NOMO-1 treated with dmso at 0.1 percent for 144 hours (cell line): Measurements from ENCODE around the gene PTPRK.

ENCODE experiments used
- DNase-seq: peaks from one replicate; lab custom pipeline; 2025; ENCODE audit not compliant: unreplicated experiment; lab: John Stamatoyannopoulos, UW

PTPRK gene

DNA sequence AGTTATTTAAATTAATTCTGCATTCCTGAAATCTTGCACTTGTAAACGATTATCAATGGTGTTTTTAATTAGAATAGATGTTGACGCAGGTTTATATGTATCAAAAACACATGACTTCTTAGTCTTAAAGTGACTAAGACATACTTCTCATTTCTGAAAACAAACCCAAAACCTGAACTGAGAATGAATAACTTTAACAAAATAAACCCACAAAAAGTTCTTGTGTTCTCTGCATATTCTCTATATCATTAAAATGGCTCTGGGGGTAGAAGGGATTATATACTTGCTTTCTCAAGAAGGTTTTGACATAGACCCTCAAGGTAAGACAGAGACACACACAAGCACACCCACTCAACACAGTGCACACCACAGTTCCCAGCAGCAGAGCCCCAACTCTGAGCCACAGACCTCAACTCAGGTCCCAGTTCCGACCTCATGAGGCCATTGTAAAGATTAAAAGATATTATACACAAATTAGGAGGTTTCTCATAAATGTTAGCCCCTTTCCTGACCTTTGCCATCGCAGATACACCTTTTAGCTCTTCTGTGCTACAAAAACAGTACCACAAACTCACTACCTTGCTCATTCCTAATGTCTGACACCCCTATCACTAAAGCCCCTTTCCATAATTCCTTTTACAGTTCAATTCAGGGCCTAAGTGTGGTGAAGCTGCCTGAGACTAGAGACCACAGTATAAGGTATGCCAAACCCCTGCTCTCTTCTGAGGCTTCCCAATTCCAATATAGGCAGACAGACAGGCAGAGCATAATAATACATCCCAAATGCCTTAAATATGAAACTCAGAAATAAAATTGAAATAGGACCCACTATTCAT is 267.8 kb downstream of the PTPRK start:
- DNase-seq = no peak

DNA sequence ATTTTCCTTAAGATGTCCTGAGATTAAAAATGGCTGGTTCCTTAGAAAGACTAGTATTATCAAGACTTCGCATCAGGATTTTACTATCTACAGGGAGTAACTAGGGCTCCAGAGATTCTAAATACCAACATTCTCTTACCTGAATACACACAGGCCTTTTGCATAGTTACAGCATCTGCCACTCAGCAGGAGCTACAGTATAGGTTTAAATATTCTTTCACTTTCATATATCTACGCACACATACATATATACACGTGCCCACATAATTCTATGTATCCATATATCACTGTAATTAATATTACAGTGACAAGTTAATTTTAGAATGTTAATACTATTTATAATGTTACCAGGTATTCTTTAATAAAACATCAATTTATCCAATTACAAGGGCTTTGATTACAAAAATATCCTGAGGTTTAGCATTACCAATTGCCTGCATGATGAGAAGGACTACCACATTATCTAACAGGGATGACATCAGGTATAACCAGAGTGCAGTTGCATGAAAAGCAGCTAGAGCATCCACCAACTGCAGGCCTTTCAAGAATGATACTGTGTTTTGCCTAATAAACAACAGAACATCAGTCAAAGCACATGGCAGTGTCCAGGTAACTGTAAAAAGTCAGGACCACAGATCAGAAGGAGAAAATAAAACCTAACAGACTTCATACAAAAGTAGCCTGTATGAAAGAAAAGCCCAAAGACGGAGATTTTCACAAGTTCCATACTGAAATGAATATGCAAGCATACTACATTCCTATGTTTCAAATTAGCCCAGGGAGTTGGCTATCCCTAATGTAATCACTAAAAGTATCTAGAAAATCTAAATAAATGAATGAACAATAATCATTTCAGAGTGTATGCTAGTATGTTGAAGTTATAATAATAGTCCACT is 268.7 kb downstream of the PTPRK start:
- DNase-seq = no peak

- DNase-seq = no peak
Observed at GRCh38 chr6:128250370-128251070, 269.9 kb downstream of the PTPRK start.

DNA sequence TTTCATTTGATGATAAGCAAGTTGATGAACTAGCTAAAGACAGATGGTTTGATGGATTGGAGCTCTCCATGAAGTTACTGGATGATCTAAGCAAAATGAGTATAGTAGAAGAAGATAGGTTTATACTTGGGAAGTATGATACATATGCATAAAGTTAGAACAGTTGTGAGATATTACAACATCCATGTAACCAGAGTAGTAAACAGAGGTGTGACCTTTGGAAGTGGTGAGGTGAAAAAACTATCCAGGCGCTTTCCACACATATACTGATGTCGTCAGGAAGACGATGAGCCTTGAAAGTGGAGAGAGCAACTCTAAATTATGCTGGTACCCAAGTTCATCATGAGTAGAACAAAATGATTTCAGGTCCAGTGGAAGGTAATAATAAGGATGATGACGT is 271.0 kb downstream of the PTPRK start:
- no peak for DNase-seq

DNA sequence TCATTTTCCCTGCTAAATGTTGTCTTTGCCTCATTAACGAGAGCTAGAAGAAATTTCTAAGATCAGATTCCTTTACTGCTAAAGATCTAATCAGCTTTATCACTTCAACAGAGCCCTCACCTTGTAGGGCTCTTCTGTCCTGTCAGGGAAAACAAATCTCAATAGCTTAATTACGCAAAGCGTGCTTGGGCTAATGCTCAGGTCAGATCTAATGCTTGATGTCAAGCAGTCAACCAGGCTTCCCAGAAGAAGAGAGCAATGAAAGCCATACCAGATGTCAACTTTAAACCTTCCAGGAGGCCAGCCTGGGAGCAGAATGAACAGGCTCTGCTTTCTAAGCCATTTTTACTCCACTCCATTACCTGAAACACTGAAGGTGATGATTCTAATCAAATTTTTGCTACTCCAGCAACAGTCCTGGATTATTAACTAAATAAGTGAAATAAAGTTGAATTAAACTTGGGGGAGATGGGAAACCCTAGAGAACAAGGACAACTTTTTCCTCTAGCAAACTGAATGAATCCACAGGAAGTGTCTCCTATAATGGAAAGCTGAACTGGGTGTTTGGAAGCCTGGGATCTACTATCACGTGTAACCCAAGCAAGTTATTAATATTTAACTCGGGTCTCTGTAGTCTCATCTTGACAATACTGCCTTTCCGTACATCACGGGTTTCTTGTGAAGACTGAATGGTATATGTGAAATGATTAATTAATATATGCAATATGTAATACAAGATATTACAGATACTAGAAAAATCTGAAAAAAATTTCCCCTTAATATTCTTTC is 273.7 kb downstream of the PTPRK start:
- DNase-seq = no peak

DNA sequence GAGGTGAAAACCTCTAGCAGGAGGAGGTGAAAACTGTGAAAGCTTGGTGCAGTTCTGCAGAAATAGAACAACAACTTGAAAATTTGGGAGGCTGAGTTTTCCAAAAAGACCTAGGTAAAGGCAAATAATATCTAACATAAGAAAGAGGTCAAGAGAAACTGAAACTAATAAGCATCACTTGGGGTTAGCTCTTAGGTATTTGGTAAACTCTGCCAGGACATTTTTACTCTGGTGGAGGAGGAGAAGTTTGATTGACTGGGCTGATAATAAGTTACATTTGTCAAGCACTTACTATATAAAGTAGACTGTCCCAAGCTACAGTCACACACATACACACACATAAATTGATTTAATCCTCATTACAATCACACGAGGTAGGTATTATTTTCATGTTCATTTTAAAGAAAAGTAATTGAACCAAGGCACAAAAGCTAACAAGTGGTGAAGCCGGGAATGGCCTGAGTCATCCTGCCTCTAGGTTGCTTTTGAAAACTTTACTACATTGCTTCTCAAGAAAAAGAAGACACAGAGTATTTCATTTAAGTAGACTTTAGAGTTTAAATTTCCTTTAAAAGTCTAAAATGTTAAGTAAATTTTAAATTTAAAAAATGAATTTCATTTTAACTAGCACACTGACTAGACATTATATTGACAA is 275.5 kb downstream of the PTPRK start:
- no peak for DNase-seq

- no peak for DNase-seq
Observed at GRCh38 chr6:128242765-128243403, 277.5 kb downstream of the PTPRK start.

GRCh38 chr6:128241216-128241615 is 279.2 kb downstream of the PTPRK start:
- no peak for DNase-seq

GRCh38 chr6:128240024-128240428 is 280.4 kb downstream of the PTPRK start:
- no peak for DNase-seq

- DNase-seq = no peak
Observed at GRCh38 chr6:128239146-128239545, 281.3 kb downstream of the PTPRK start.

- no peak for DNase-seq
Observed at GRCh38 chr6:128238225-128238624, 282.2 kb downstream of the PTPRK start.

DNA sequence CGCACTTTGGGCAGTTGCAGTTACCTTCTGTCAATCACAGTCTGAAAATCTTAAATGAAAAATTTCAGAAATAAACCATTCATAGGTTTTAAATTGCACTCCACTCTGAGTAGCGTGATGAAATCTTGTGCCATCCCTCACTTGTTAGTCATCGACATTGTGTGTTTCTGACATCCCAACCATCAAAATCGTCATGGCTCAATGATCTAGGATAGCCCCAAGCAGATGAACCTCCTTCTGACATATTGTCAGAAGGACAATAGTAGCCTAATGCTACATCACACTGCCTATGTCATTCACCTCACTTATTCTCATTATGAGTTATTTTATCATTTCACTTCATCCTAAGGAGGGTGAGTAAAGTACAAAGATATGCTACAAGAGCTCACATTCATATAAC is 284.8 kb downstream of the PTPRK start:
- DNase-seq = no peak

DNA sequence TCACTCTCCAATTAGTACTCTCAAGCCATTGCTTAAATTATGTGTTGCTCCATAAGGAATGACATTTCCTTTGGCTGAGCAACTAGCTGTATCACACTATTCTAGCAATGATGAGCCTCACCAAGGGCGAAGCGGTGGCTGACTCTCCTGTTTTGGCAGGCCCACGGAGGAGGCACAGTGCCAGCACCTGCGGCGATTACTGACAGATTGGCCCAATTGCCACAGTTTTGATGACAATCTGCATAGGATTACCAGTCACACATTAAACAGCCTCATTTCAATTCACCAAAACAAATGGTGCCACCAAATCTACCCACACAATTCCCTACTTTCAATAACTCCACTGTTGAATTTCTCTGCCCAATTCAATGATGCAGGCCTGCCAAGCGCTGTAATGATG is 286.9 kb downstream of the PTPRK start:
- DNase-seq = no peak

DNA sequence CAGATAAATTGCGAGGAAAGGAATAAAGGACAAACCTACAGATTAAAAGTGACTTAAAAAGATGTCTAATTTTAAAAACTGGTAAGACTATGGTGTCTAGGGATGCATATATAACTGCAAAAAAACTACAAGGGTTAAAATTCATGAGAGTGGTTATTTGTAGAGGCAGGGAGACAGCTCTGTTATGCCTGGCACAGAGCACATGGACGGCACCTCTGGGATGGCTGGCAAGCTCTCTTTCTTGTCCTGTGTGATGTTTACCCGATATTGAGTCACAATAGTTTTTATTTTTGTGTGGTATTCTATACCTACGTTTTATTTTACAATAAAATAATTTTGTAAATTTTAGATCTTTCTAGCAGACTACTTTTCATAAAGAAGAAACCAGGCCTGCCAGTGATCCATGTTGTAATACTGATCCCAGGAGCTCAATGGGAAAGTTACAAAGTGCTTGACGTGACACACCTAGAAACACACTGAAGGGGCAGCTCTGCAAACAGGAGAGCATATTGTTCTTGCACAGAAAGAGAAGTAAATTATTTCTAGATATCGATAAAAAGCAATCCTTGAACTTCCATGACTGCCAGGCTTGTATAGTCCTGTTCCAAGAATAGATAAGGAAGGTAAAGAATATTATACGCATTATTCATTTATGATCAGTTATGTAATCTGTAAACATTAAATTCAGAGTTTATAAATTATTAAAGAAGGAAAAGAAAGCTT is 290.0 kb downstream of the PTPRK start:
- DNase-seq = no peak

DNA sequence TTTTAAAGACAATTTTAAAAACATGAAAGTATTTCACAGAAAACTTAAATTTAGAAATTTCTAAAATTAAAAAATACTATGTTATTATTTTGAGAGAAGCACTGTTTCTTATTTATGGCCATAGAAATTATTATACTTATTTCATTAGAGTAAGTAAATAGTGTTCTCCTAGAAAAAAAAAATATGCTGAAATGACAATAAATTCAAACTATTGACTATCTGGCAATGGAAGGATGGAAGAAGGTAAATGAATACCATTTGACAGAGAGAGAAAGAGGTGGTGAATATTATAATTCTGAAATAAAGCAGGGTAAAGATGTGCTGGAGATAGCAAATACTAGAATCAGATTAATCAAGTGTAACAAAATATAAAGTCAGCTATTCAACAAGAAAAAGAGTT is 294.8 kb downstream of the PTPRK start:
- no peak for DNase-seq

- DNase-seq = no peak
Observed at GRCh38 chr6:128216917-128217316, 303.5 kb downstream of the PTPRK start.

DNA sequence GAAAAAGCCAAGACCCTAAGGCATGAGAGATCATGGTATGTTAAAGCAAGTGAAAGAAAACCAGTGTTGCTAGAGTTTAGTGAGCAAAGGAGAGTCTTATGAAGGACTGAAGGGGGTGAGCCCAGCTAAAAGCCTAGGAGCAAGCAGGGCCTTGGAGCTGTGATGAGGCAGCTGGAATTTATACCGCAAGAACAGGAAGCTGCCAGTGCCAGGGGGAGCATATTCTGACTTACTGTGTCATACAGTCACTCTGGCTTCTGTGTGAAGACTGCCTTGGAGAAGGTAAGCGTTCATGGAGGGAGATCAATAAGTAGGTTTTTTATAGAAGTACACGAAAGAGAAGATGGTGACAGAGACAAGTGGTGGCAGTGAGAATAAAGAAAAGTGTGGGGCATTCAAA is 310.6 kb downstream of the PTPRK start:
- no peak for DNase-seq

DNA sequence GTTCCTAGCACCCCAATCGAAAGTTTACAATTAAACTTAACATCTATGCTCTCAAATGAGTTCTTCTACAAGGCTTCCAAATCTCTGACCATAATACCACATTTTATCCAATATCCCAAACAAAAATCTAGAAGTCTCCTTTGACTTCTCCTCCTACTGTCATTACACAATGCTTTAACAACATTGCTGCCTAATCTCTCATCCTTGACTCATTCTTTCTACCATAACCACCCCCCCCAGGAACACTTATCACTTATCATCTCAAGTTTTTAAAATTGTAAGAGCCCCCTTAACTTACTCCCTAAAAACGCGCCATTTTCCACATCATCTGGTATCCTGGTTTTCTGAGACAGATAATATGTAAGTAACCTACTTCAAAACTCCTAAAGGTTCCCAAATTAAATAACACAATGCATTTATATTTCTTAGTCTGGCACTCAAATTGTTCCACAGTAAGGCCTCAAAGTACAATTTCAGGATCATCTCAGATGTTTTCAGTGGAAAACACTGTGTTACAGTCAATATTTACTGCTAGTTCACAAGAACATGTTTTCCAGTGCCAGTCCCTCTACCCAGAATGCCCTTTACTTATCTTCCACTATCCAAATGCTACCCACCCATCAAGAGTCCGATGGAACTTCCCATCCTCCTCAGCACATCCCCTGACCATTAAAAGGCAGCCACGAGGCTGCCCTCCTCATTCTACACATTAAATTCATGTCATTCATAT is 311.4 kb downstream of the PTPRK start:
- no peak for DNase-seq
